D721Med (cell line): ENCODE results near the gene SLC10A6.

Source experiments
- DNase-seq: peaks from one replicate; pipeline ENCODE4 v3.0.0; 2011; ENCODE audit warnings: low spot score; ENCODE audit not compliant: insufficient read length
- FAIRE-seq: peaks from 2 replicates; lab custom pipeline; 2011; peaks lifted over from hg19 to GRCh38; lab: Jason Lieb, UNC
- TF ChIP-seq, protein P1 (sequence below): IDR thresholded peaks from 2 replicates; pipeline ENCODE4 v1.5.1; 2012; ENCODE audit warnings: mild to moderate bottlenecking, control low read depth; ENCODE audit not compliant: insufficient read depth; ENCODE audit errors: missing control alignments

The SLC10A6 gene

DNA sequence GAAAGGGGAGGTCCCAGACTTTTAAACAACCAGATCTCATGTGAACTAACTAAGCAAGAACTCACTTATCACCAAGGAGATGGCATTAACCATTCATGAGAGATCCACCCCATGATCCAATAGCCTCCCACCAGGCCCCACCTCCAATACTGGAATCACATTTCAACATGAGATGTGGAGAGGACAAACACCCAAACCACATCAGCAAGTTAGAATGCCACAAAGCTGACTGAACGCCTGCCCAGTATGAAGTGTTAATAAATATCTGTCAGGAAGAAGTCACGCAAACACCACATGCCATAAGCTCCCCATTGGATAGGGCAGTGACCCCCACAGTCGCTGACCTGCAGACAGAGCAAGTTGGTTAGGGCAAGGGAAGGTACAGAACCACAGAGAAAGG, 14.3 kb downstream of the SLC10A6 start:
- TF ChIP-seq, protein P1, sequence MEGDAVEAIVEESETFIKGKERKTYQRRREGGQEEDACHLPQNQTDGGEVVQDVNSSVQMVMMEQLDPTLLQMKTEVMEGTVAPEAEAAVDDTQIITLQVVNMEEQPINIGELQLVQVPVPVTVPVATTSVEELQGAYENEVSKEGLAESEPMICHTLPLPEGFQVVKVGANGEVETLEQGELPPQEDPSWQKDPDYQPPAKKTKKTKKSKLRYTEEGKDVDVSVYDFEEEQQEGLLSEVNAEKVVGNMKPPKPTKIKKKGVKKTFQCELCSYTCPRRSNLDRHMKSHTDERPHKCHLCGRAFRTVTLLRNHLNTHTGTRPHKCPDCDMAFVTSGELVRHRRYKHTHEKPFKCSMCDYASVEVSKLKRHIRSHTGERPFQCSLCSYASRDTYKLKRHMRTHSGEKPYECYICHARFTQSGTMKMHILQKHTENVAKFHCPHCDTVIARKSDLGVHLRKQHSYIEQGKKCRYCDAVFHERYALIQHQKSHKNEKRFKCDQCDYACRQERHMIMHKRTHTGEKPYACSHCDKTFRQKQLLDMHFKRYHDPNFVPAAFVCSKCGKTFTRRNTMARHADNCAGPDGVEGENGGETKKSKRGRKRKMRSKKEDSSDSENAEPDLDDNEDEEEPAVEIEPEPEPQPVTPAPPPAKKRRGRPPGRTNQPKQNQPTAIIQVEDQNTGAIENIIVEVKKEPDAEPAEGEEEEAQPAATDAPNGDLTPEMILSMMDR = no peak
- FAIRE-seq (no peak), DNase-seq (no peak)

DNA sequence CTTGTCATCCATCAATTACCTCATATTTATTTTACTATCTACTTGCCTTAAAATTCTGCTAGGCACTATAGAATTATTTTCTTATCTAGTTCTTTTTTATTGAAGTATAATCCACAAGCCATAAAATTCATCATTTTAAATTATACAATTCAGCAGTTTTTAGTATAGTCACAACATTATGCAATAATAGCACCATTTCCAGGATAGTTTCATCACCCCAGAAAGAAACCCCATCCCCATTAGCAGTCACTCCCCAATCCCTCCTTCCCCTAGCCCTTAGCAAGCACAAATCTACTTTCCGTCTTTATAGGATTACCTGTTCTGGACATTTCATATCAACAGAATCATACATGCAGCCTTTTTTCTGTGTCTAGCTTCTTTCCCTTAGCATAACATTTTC, 15.6 kb downstream of the SLC10A6 start:
- DNase-seq = no peak
- TF ChIP-seq, protein P1 = no peak
- no peak for FAIRE-seq

DNA sequence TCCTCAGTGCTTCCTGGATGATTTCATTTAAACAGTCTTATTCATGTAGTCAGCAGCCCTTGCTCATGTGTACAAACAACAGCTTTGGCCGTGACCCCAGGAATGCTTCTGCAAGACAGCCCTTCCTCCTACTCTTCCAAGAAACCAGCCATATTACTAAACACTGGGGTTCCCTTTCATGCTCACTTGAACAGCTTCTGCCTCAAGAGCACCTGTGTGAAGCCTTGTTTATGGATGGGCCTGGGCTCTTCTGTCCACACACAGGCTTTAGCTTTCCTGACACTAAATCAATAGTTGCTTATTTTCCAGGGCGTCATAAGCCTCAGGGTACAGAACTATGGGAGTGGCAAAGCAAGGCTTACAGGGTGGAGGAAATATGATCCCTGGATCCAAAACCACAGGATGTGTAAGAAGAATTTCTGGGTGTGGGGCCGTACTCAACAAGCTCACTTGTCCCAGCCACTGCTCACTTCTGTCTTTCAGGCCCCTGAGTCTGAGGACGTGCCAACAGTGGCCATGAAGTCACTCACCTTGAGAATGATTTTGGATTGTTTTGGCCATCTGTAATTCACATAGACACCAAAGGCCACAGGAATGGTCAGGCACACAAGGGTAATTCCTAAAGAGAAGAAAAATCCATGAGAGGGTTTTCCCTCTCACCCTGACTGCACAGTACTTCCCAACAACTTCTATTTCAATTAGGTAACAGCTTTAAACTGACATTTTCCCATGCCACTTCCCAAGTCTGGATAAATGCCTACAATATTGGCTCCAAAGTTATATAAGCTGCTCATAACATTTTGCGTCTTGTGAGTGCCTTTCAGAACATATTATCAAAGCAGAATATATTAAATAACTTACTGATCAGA, 17.7 kb downstream of the SLC10A6 start:
- TF ChIP-seq, protein P1 = no peak
- FAIRE-seq (no peak), DNase-seq (no peak)

DNA sequence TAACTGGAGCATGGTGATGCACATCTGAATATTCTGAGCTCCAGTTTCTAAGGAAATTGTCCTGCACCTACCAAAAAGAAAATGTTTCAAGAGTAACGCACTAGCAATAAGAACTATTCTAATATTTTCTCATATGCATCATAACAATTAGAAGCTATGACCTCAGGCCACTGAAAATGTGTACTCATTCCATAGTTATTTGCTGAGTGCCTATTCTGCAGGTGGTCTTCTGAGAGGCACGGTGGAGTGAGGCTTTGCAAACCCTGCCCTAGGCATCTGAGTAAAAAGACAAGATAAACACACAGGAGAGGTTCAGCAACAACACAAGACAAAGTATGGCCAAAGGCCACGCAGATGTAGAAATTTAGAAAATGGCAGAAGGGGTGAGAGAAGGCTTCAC, 23.7 kb downstream of the SLC10A6 start:
- TF ChIP-seq, protein P1 = no peak
- no peak for FAIRE-seq
- no peak for DNase-seq

DNA sequence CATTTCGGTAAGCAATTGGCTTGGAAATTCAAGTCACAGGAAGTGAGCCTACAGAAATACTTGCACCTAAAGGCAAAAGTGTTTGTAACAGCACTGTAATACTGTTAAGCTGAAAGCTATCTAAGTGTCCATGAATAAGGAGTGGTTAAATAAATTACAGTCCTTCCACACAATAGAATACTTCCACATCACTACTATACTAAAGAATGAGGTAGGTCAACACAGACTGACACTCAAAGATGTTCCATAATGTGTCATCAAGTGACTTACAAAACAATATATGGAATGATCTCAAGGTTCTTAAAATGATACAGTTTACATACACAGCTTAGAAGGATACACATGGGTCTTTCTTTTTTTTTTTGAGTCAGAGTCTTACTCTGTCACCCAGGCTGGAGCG, 27.0 kb downstream of the SLC10A6 start:
- DNase-seq (no peak), FAIRE-seq (no peak)
- TF ChIP-seq, protein P1 = no peak

DNA sequence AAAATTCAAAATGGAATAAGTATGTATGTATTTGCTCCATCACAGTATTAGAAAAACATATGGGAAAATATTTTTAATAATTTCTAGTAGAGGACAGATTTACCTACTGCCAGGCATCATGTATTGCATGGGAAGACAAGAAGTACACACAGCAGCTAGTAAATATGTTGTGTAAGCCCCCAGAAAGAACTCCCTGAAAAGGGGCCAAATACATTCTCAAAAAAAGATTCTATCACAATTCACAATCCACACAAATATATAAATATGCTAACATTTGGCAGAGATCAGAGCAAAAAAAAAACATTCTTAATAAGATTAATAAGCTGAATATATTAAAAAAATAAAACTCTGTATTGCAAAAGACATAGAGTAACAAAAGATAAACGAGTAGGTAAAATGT, 28.0 kb downstream of the SLC10A6 start:
- TF ChIP-seq, protein P1 = no peak
- FAIRE-seq = no peak
- DNase-seq = no peak

DNA sequence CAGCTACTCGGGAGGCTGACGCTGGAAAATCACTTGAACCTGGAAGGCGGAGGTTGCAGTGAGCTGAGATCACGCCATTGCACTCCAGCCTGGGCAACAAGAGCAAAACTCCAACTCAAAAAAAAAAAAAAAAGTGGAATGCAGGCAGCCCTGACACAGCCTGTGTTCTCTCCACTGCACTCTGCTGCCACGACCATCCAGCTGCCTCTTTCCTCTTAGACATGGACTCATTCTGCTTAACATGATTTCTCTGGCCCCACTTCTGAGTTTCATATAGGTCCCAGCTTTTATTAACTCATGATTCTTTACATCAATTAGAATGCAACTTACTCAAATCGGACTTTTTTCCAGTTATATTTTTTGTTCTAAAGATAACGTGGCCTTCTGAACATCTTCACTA, 29.6 kb downstream of the SLC10A6 start:
- TF ChIP-seq, protein P1 = no peak
- DNase-seq (no peak), FAIRE-seq (no peak)
